ENCODE data around the gene MYBPC3. TPM values are rescaled to one million over a fixed set of nuclear protein-coding genes. Genes with fewer than 3 reads are reported as not detected.

The MYBPC3 gene
- total and polyA plus RNA-seq, 12 donors: 0.54 to 5.8 (median 2.0) TPM

DNA sequence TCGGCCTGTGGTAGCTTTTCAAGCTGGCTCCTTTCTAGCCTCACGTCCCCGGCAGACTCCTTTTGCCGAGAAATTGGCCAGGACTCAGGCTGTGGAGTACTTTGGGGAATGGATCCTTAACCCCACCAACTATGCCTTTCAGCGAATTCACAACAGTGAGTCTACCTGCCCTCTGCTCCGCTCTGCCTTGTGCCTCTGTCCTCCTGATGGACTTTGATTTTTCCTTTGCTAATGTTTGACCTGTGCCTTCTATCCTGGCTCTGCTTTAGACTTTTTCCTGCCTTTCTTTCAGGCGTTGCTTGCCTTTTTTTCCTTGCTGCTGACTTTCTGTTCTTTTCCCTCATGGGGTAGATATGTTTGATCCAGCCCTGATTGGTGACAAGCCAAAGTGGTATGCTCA is 70.0 kb downstream of the MYBPC3 start:
- Histone ChIP-seq H3K27ac (no peak overlapping the region), H3K9me3 (replicated peaks in 1 of 3) (no peaks in the 10 kb centered on the region), H3K4me3 (no peak overlapping the region), H3K27me3 (no peaks in the 10 kb centered on the region), H3K36me3 (replicated peaks in 1 of 2) (peaks cover 0 to 100% of the 10 kb centered on the region in 2 donors), H3K4me1 (replicated peaks in 1 of 2) (peaks cover under 1 to 15% of the 10 kb centered on the region in 2 donors)
- TF ChIP-seq, protein P1, sequence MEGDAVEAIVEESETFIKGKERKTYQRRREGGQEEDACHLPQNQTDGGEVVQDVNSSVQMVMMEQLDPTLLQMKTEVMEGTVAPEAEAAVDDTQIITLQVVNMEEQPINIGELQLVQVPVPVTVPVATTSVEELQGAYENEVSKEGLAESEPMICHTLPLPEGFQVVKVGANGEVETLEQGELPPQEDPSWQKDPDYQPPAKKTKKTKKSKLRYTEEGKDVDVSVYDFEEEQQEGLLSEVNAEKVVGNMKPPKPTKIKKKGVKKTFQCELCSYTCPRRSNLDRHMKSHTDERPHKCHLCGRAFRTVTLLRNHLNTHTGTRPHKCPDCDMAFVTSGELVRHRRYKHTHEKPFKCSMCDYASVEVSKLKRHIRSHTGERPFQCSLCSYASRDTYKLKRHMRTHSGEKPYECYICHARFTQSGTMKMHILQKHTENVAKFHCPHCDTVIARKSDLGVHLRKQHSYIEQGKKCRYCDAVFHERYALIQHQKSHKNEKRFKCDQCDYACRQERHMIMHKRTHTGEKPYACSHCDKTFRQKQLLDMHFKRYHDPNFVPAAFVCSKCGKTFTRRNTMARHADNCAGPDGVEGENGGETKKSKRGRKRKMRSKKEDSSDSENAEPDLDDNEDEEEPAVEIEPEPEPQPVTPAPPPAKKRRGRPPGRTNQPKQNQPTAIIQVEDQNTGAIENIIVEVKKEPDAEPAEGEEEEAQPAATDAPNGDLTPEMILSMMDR (IDR thresholded peaks at IDR 0.05): no peak
- TF ChIP-seq POLR2A (IDR thresholded peaks at IDR 0.05): no peak
- WGBS, 4 donors: 92 to 97% (median 94%) methylated on average over 7 of the region's 7 CpGs
- intact Hi-C loops (cut with DNase I): no loop called here
- no peak for DNase-seq

Small RNAs within 50 kb of the gene (microRNA-seq; reads per million reads assigned to microRNA genes)
- 0 reads per million in 3 donors for gene MIR4487

Small RNAs within 50 kb of the gene (small RNA-seq; reads per million reads assigned to genes)
- gene MIR4487: 0 reads per million in 2 donors

Other genes starting within 250 kb of the MYBPC3 start
- 100 to 1,000 TPM in 6 of 9 donors, 10 to 100 TPM in 3; 74.4 to 411 (median 122) TPM for gene ARFGAP2, start 175.8 kb downstream of the MYBPC3 start, total RNA-seq
- 10 to 100 TPM; 72.3 to 92.6 (median 91.1) TPM for gene ARFGAP2, start 175.8 kb downstream of the MYBPC3 start, polyA plus RNA-seq
- gene PACSIN3, start 166.3 kb downstream of the MYBPC3 start, total RNA-seq: 100 to 1,000 TPM in 6 of 9 donors, 10 to 100 TPM in 3; 69.9 to 211 (median 108) TPM
- gene PACSIN3, start 166.3 kb downstream of the MYBPC3 start, polyA plus RNA-seq: 10 to 100 TPM; 49.4 to 78.9 (median 73.7) TPM
- 100 to 1,000 TPM in 1 of 9 donors, 10 to 100 TPM in 8; 35.8 to 121 (median 48.4) TPM for gene DDB2, start 137.7 kb downstream of the MYBPC3 start, total RNA-seq
- gene DDB2, start 137.7 kb downstream of the MYBPC3 start, polyA plus RNA-seq: 100 to 1,000 TPM in 1 of 3 donors, 10 to 100 TPM in 2; 48.3 to 128 (median 54.9) TPM
- 100 to 1,000 TPM in 4 of 9 donors, 10 to 100 TPM in 5; 64.6 to 127 (median 81.8) TPM for gene ACP2, start 103.9 kb downstream of the MYBPC3 start, total RNA-seq
- 10 to 100 TPM; 39.8 to 59.7 (median 58.2) TPM for gene ACP2, start 103.9 kb downstream of the MYBPC3 start, polyA plus RNA-seq
- gene NR1H3, start 94.7 kb downstream of the MYBPC3 start, total RNA-seq: 10 to 100 TPM; 23.7 to 76.3 (median 42.6) TPM
- gene NR1H3, start 94.7 kb downstream of the MYBPC3 start, polyA plus RNA-seq: 100 to 1,000 TPM in 1 of 3 donors, 10 to 100 TPM in 2; 15.4 to 246 (median 75.8) TPM
- 10 to 100 TPM; 38.8 to 83.0 (median 51.1) TPM for gene MADD, start 82.6 kb downstream of the MYBPC3 start, total RNA-seq
- 10 to 100 TPM; 33.4 to 48.9 (median 45.9) TPM for gene MADD, start 82.6 kb downstream of the MYBPC3 start, polyA plus RNA-seq
- 10 to 100 TPM in 8 of 9 donors, 1 to 10 TPM in 1; 2.7 to 65.6 (median 40.6) TPM for gene SPI1, start 25.8 kb upstream of the MYBPC3 start, total RNA-seq
- gene SPI1, start 25.8 kb upstream of the MYBPC3 start, polyA plus RNA-seq: 10 to 100 TPM in 2 of 3 donors, 1 to 10 TPM in 1; 7.0 to 79.2 (median 43.0) TPM
- gene SLC39A13, start 55.9 kb upstream of the MYBPC3 start, total RNA-seq: 10 to 100 TPM; 29.2 to 92.9 (median 57.7) TPM
- gene SLC39A13, start 55.9 kb upstream of the MYBPC3 start, polyA plus RNA-seq: 10 to 100 TPM in 2 of 3 donors, 1 to 10 TPM in 1; 8.2 to 80.5 (median 64.5) TPM
- gene PSMC3, start 73.7 kb upstream of the MYBPC3 start, total RNA-seq: 100 to 1,000 TPM in 6 of 9 donors, 10 to 100 TPM in 3; 85.4 to 173 (median 128) TPM
- gene PSMC3, start 73.7 kb upstream of the MYBPC3 start, polyA plus RNA-seq: 100 to 1,000 TPM; 110 to 291 (median 137) TPM
- 1 to 10 TPM in 7 of 9 donors, under 1 TPM in 2; 0.18 to 5.1 (median 1.9) TPM for gene RAPSN, start 96.4 kb upstream of the MYBPC3 start, total RNA-seq
- gene RAPSN, start 96.4 kb upstream of the MYBPC3 start, polyA plus RNA-seq: 1 to 10 TPM in 2 of 3 donors, under 1 TPM in 1; 0.33 to 4.7 (median 3.9) TPM
- 100 to 1,000 TPM in 6 of 9 donors, 10 to 100 TPM in 3; 77.3 to 128 (median 107) TPM for gene CELF1, start 200.4 kb upstream of the MYBPC3 start, total RNA-seq
- 10 to 100 TPM; 28.1 to 79.5 (median 36.3) TPM for gene CELF1, start 200.4 kb upstream of the MYBPC3 start, polyA plus RNA-seq
- 100 to 1,000 TPM in 4 of 9 donors, 10 to 100 TPM in 5; 52.1 to 180 (median 84.9) TPM for gene PTPMT1, start 212.9 kb upstream of the MYBPC3 start, total RNA-seq
- 100 to 1,000 TPM in 1 of 3 donors, 10 to 100 TPM in 2; 57.2 to 101 (median 86.2) TPM for gene PTPMT1, start 212.9 kb upstream of the MYBPC3 start, polyA plus RNA-seq
- gene KBTBD4, start 226.3 kb upstream of the MYBPC3 start, total RNA-seq: 10 to 100 TPM; 16.8 to 32.7 (median 27.4) TPM
- gene KBTBD4, start 226.3 kb upstream of the MYBPC3 start, polyA plus RNA-seq: 10 to 100 TPM in 1 of 3 donors, 1 to 10 TPM in 2; 8.2 to 23.3 (median 8.4) TPM
- gene NDUFS3, start 226.4 kb upstream of the MYBPC3 start, total RNA-seq: 100 to 1,000 TPM in 8 of 9 donors, 10 to 100 TPM in 1; 95.8 to 168 (median 131) TPM
- gene NDUFS3, start 226.4 kb upstream of the MYBPC3 start, polyA plus RNA-seq: 100 to 1,000 TPM; 145 to 385 (median 331) TPM
- gene FAM180B, start 234.0 kb upstream of the MYBPC3 start, total RNA-seq: under 1 TPM in 1 of 9 donors, not detected in 8; 0.38 TPM
- gene FAM180B, start 234.0 kb upstream of the MYBPC3 start, polyA plus RNA-seq: under 1 TPM in 2 of 3 donors, not detected in 1; 0.16 to 0.24 TPM
- gene C1QTNF4, start 241.7 kb upstream of the MYBPC3 start, total RNA-seq: 1 to 10 TPM in 8 of 9 donors, under 1 TPM in 1; 0.74 to 6.8 (median 2.5) TPM
- gene C1QTNF4, start 241.7 kb upstream of the MYBPC3 start, polyA plus RNA-seq: 1 to 10 TPM in 2 of 3 donors, not detected in 1; 3.3 to 4.3 TPM